Suppressor macrophage (primary cell): ENCODE results near the gene FBN1.
A peak's percentile ranks its signal among the peaks of the same experiment; 100 is the strongest.

Experiments
- DNase-seq, 4 experiments: peaks; one replicate each; pipeline ENCODE4 v3.0.0-alpha.2; 2020 to 2022

The FBN1 gene

GRCh38 chr15:48361685-48362084, 283.8 kb downstream of the FBN1 start:
- peak in 2 of 4 experiments; percentile 3 to 9 for DNase-seq

GRCh38 chr15:48360841-48361240, 284.7 kb downstream of the FBN1 start:
- peak; percentile 23 to 57 (median 52) for DNase-seq
